SK-N-SH treated with all-trans-retinoic acid at 6 μM for 48 hours (cell line): Measurements from ENCODE around the gene PGP.

Experiments
- BACH2 ChIP-seq: fragments of 250-450 bp; sonication (Bioruptor Pico); IDR thresholded peaks from 2 replicates; pipeline ENCODE4 v1.9.0; 2021; ENCODE audit warnings: mild to moderate bottlenecking, borderline replicate concordance
- SNAI2 ChIP-seq: fragments of 250-450 bp; sonication (Bioruptor Pico); IDR thresholded peaks from 2 replicates; pipeline ENCODE4 v1.5.0; 2020; ENCODE audit warnings: mild to moderate bottlenecking, moderate library complexity

DNA sequence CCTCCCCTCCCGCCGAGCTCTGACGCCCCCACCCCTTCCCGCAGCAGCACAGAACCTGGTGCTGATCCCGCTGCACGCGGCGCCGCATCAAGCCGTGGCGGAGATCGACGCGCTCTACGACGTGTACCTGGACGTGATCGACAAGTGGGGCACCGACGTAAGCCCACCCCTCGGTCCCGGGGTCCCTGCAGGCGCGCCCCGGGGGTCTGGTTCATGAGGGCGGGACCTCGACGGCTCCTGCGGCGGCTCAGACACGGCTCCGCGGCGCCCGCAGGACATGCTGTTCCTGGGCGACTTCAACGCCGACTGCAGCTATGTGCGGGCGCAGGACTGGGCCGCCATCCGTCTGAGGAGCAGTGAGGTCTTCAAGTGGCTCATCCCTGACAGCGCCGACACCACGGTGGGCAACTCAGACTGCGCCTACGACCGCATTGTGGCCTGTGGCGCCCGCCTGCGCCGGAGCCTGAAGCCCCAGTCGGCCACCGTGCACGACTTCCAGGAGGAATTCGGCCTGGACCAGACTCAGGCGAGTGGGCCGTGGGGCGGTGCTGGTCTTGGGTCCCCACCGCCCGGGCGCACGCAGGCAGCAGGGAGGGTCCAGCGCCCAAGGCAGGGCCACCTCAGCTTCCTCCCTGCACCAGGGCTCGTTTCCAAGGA, 23.0 kb upstream of the PGP start:
- no peak for TF ChIP-seq BACH2 (CRISPR knock-in tag)
- no peak for TF ChIP-seq SNAI2
